OCI-M2 (cell line): Measurements from ENCODE around the gene SPATA18.
"Not testable (repeated sequence)": the region's sequence is repeated elsewhere in the genome, so short reads cannot be mapped to it uniquely, and the experiment has no call there.

Experiments
- DNase-seq: peaks from one replicate; lab custom pipeline; 2025; ENCODE audit not compliant: unreplicated experiment; lab: John Stamatoyannopoulos, UW

The SPATA18 gene

DNA sequence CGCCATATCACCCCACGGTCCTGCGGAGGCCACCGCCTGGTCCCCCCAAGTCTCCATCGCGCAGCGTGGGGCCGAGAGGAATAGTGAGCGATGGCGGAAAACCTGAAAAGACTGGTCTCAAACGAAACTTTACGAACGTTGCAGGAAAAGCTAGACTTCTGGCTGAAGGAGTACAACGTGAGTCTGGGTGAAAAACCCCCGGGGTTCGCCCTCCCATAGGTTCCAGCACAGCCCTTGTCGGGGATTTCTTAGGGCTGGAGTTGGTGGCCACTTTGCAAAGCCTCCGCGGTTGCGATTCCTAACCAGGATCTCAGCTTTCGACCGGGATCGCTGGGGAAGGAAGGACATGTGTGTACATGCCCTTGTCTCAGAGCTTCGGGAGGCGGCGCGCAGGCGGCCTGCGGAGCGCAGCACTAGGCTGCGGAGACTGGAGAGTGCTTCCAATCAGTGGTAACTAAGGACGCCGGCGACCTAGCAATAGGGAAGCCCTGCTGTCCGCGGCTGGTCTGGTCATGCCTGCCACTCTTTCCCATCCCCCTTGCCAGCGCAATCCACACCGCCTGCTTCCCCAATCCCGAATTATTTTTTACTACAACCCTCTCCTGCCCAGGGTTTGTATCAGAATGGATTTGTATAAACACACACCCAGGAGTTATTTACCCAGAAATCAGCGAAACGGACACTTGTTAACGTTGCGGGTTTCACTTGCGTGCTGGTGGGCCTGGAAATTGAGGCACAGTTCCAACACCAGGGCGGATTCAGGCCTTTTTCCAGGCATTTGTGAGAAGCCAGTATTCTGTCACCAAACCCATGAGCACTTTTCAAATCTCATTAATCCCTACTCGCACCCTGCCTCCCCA is 741 bp downstream of the SPATA18 start:
- DNase-seq, result no peak

GRCh38 chr4:52052475-52052780 is 1.3 kb downstream of the SPATA18 start:
- no peak for DNase-seq

DNA sequence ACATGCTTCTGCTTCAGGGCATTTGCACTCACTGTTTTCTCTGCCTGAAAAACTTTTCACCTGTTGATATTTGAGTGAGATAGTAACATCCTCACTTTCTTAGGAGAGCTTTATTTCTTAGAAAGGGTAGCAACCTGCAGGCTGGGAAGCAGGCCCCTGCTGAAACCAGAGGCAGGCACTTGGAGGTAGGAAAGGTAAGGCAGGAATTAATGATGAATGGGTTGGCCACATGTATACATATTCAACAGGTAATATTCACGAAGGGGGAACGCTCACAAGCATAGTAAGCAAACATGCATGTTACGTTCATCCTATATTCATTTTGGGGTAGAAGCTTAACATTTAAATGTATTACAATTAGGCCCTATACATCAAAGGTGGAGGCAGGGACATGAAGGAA is 3.1 kb downstream of the SPATA18 start:
- DNase-seq, result no peak

GRCh38 chr4:52057196-52057595 is 6.1 kb downstream of the SPATA18 start:
- no peak for DNase-seq

DNA sequence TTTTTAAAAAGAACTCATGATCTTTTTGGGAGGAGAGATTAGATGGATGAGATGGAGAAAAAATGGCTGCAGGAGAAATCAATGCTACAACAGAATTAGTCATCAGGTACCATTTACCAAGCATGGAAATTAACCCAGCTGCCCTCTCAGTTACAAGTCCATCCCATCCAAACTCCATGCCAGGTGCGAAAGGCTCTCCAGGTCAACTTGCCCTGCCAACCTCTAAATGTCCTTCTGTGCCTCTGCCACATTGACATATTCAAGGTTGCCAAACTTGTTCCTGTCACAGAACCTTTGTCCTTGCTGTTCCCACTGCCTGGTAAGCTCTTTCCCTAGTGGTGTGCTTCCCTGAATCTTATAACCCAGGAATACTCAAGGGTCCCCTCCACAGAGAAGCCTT is 7.2 kb downstream of the SPATA18 start:
- no peak for DNase-seq

- no peak for DNase-seq
Observed at GRCh38 chr4:52059372-52059771, 8.3 kb downstream of the SPATA18 start.

DNA sequence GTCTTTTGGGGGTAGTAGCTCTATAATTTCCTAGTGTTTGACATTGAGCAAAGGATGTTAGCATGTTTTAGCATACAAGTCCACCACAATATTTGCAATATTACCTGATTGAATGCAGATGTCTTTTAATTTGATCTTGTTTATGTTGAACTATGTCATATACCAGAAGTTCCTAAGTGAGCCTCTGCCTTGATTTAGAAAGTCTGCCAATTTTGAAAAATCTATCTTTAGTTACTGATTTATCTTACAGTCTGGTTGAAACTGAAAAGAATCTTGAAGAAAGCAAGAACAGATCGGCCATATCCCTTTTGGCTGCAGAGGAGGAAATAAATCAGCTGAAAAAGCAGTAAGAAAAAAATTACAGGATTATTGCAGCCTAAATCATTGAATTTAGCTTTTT is 18.5 kb downstream of the SPATA18 start:
- DNase-seq, result no peak

DNA sequence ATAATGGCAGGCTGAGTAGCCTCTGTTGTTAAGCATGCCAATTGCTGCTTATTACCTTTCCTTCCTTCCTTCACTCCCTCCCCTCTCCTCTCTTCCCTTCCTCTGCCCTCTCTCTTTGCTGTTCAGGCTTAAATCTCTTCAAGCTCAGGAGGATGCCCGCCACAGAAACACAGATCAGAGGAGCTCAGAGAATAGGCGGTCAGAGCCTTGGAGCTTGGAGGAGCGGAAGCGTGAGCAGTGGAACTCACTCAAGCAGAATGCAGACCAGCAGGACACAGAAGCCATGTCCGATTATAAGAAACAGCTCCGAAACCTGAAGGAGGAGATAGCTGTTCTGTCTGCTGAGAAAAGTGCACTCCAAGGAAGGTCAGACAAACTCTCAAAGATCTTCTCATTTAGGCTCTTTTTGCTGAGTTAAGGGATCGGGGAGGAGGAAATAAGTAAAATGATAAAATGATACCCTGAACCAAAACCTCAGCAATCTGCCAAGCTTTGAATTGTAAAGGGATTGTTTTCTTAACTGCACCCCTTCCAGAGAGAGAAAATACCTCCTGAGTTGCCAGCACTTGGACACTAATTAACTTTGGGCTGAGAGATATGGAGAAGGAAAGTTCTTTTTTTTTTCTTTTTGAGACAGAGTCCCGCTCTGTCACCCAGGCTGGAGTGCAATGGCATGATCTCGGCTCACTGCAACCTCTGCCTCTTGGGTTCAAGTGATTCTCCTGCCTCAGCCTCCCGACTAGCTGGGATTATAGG is 20.9 kb downstream of the SPATA18 start:
- DNase-seq, result no peak

- DNase-seq, result no peak
Observed at GRCh38 chr4:52076731-52077130, 25.6 kb downstream of the SPATA18 start.

- no peak for DNase-seq
Observed at GRCh38 chr4:52079659-52080058, 28.6 kb downstream of the SPATA18 start.

GRCh38 chr4:52081216-52081615 is 30.1 kb downstream of the SPATA18 start:
- no peak for DNase-seq

- DNase-seq, result not testable (repeated sequence)
Observed at GRCh38 chr4:52086425-52086824, 35.3 kb downstream of the SPATA18 start.

DNA sequence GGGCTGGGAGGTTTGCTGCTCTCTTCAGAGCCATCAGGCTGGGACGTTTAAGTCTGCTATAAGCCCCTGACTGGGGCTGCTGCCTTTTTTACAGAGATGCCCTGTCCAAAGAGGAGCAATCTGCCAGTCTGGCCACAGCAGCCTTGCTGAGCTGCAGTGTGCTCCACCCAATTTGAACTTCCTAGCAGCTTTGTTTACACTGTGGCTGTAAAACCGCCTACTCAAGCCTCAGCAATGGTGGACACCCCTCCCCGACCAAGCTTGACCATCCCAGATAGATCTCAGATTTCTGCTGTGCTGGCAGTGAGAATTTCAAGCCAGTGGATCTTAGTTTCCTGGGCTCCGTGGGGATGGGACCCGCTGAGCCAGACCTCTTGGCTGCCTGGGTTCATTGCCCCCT is 40.7 kb downstream of the SPATA18 start:
- no peak for DNase-seq

- DNase-seq, result no peak
Observed at GRCh38 chr4:52093466-52093865, 42.4 kb downstream of the SPATA18 start.

DNA sequence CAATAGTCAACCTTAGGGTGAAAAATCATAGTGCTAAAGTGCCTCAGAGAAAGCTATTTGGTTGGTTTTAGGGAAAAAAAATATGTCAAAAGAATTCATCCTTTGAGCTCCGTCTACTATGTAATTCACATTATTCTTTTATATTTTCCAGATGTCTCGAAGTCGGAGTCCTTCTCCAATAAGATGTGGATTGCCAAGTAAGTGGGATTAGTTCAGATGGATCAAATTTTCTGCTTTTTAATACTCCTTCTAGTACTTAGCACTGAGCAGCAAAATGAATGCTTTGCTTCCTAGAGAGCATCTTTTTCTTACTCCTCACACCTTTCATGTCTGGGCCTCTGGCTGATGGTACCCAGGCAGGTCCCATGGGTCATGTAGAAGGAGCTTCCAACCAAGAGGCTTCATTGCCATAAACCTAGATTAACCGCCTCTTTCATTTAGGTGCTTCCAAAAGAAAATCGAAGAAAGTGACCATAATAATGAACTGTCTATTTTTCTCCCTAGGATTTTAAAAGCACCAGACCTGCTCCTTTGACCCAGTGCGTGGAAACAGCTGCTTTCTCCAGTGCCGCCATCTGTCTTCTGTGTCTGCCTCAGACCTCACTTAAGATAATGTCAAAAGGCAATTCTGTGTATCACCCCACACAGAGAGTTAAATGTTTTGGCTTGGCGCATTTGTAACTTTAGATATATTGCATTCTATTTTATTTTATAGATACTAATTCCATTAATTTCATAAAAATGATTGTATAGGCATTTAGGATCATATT is 43.5 kb downstream of the SPATA18 start:
- no peak for DNase-seq

- DNase-seq, result no peak
Observed at GRCh38 chr4:52095374-52095773, 44.3 kb downstream of the SPATA18 start.

- no peak for DNase-seq
Observed at GRCh38 chr4:52096048-52096447, 44.9 kb downstream of the SPATA18 start.

DNA sequence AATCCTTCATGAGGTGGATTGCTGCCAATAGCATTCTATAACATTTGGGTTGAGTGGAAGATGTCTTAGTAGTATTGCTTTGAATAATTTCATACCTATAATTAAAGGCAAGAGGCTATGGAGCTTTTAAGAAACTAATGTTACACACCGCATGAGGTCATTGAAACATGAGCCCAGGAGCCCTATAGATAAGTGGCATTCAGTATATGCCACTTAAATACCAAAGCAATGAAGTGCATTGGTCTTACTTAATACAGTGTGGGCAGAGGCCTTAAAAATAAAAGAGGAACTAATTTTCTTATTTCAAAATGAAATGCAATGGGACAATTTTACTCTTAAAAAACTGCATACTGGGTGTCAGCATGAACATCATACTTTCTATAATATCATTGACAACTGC is 47.5 kb downstream of the SPATA18 start:
- DNase-seq, result no peak

GRCh38 chr4:52099860-52100461 is 48.9 kb downstream of the SPATA18 start:
- no peak for DNase-seq

GRCh38 chr4:52102587-52102986 is 51.5 kb downstream of the SPATA18 start:
- DNase-seq, result no peak

GRCh38 chr4:52103319-52103718 is 52.2 kb downstream of the SPATA18 start:
- no peak for DNase-seq
